Smooth muscle cell (in vitro differentiated cells): Measurements from ENCODE around the gene ATP1A1. TPM values are rescaled to one million over a fixed set of nuclear protein-coding genes. Genes with fewer than 3 reads are reported as not detected.

Experiments used
- DNase-seq: peaks from one replicate; lab custom pipeline; 2025; ENCODE audit not compliant: unreplicated experiment; lab: John Stamatoyannopoulos, UW
- H2AFZ ChIP-seq: fragments of 200-600 bp; sonication (generic); 2 replicates; pipeline ENCODE4 v1.6.0; 2016; ENCODE audit warnings: antibody characterized with exemption, low read depth, mild to moderate bottlenecking
- H3F3A ChIP-seq: fragments of 200-600 bp; sonication (generic); 2 replicates; pipeline ENCODE4 v1.6.0; 2017; ENCODE audit warnings: antibody characterized with exemption, low read depth
- H3K27ac ChIP-seq: fragments of 200-600 bp; sonication (generic); 2 replicates; pipeline ENCODE4 v1.5.1; 2016; ENCODE audit warnings: low read depth, mild to moderate bottlenecking
- H3K27me3 ChIP-seq: fragments of 200-600 bp; sonication (generic); 2 replicates; pipeline ENCODE4 v1.6.1; 2016; ENCODE audit warnings: low read depth, mild to moderate bottlenecking
- H3K36me3 ChIP-seq: fragments of 200-600 bp; sonication (generic); 2 replicates; pipeline ENCODE4 v1.5.1; 2016; ENCODE audit warnings: low read depth
- H3K4me1 ChIP-seq: fragments of 200-600 bp; sonication (generic); 2 replicates; pipeline ENCODE4 v1.5.1; 2016; ENCODE audit warnings: low read depth
- H3K4me2 ChIP-seq: fragments of 200-600 bp; sonication (generic); 2 replicates; pipeline ENCODE4 v1.6.0; 2016; ENCODE audit warnings: mild to moderate bottlenecking
- H3K4me3 ChIP-seq: fragments of 200-600 bp; sonication (generic); 2 replicates; pipeline ENCODE4 v1.5.1; 2016; ENCODE audit warnings: mild to moderate bottlenecking
- H3K79me2 ChIP-seq: fragments of 200-600 bp; sonication (generic); 2 replicates; pipeline ENCODE4 v1.6.0; 2016; ENCODE audit warnings: low read depth, mild to moderate bottlenecking
- H3K9ac ChIP-seq: fragments of 200-600 bp; sonication (generic); 2 replicates; pipeline ENCODE4 v1.6.0; 2016; ENCODE audit warnings: low read depth
- H3K9me3 ChIP-seq: fragments of 200-600 bp; sonication (generic); replicated peaks from 2 replicates; pipeline ENCODE4 v1.5.1; 2016; ENCODE audit warnings: low read depth
- H4K20me1 ChIP-seq: fragments of 200-600 bp; sonication (generic); 2 replicates; pipeline ENCODE4 v1.6.0; 2016; ENCODE audit warnings: low read depth
- CTCF ChIP-seq: fragments of 200-600 bp; sonication (generic); IDR thresholded peaks from 2 replicates; pipeline ENCODE4 v1.5.1; 2017; ENCODE audit warnings: borderline replicate concordance, mild to moderate bottlenecking, antibody characterized with exemption; ENCODE audit not compliant: insufficient read depth, poor library complexity, severe bottlenecking
- WGBS: methylation state at CpG from one replicate; pipeline ENCODE4 v1.1.7; 2016; ENCODE audit warnings: low lambda C conversion rate; 5-methylcytosine and 5-hydroxymethylcytosine counted together
- polyA plus RNA-seq: library from polyadenylated mRNA; unstranded; fragments of >200 nt; fragmentation: Nextera tagmentation; extraction: Ambion mirVana; gene quantifications from 2 replicates; pipeline ENCODE4 v1.2.1, GENCODE V29; 2016
- total RNA-seq: library from RNA; depleted of rRNA; stranded (reverse); fragments of >200 nt; gene quantifications from 2 replicates; pipeline ENCODE4 v1.2.3, GENCODE V29; 2014

The ATP1A1 gene
- total and polyA plus RNA-seq, 2 experiments from 2014 or later = 75.7 to 104 TPM

- Histone ChIP-seq H3K4me1 (peaks cover 3% of the 10 kb centered on the region), H3K4me3 (no peak overlapping the region), H3K27me3 (peaks cover under 1% of the 10 kb centered on the region), H3K9ac (no peak overlapping the region), H3F3A (no peaks in the 10 kb centered on the region), H3K36me3 (no peaks in the 10 kb centered on the region), H4K20me1 (no peaks in the 10 kb centered on the region), H3K27ac (no peak overlapping the region), H2AFZ (peak overlapping the region; percentile 90), H3K4me2 (no peak overlapping the region), H3K9me3 (no peaks in the 10 kb centered on the region), H3K79me2 (no peaks in the 10 kb centered on the region)
- TF ChIP-seq CTCF = no peak
- 34% methylated on average over 9 of the region's 9 CpGs for WGBS
- no peak for DNase-seq
Observed at GRCh38 chr1:116334868-116335635, 38.0 kb upstream of the ATP1A1 start.

- no peaks in the 10 kb centered on the region for H3K79me2 ChIP-seq
- no peak overlapping the region for H3K4me3 ChIP-seq
- no peaks in the 10 kb centered on the region for H3K9me3 ChIP-seq
- no peak overlapping the region for H3K4me2 ChIP-seq
- no peaks in the 10 kb centered on the region for H3F3A ChIP-seq
- no peak for DNase-seq
- WGBS = 88% methylated on average over 11 of the region's 11 CpGs
- H3K36me3 ChIP-seq = no peaks in the 10 kb centered on the region
- H3K27me3 ChIP-seq = no peaks in the 10 kb centered on the region
- no peak overlapping the region for H2AFZ ChIP-seq
- H4K20me1 ChIP-seq = no peaks in the 10 kb centered on the region
- peaks cover 3% of the 10 kb centered on the region for H3K4me1 ChIP-seq
- H3K9ac ChIP-seq = no peak overlapping the region
- H3K27ac ChIP-seq = no peak overlapping the region
- TF ChIP-seq CTCF = no peak
Observed at GRCh38 chr1:116335850-116336624, 37.0 kb upstream of the ATP1A1 start.

GRCh38 chr1:116337398-116337797 lies 35.6 kb upstream of the ATP1A1 start:
- H3K4me3 ChIP-seq = no peak overlapping the region
- no peak for TF ChIP-seq CTCF
- H2AFZ ChIP-seq = no peak overlapping the region
- peaks cover 3% of the 10 kb centered on the region for H3K4me1 ChIP-seq
- H3K79me2 ChIP-seq = no peaks in the 10 kb centered on the region
- H4K20me1 ChIP-seq = no peaks in the 10 kb centered on the region
- H3K9ac ChIP-seq = no peak overlapping the region
- H3K9me3 ChIP-seq = no peaks in the 10 kb centered on the region
- H3K27ac ChIP-seq = no peak overlapping the region
- H3F3A ChIP-seq = no peaks in the 10 kb centered on the region
- H3K27me3 ChIP-seq = no peaks in the 10 kb centered on the region
- WGBS = 94% methylated on average over 7 of the region's 7 CpGs
- no peak for DNase-seq
- H3K4me2 ChIP-seq = no peak overlapping the region
- H3K36me3 ChIP-seq = no peaks in the 10 kb centered on the region
